ENCODE data around the gene ATP2B3.

Gene ATP2B3

DNA sequence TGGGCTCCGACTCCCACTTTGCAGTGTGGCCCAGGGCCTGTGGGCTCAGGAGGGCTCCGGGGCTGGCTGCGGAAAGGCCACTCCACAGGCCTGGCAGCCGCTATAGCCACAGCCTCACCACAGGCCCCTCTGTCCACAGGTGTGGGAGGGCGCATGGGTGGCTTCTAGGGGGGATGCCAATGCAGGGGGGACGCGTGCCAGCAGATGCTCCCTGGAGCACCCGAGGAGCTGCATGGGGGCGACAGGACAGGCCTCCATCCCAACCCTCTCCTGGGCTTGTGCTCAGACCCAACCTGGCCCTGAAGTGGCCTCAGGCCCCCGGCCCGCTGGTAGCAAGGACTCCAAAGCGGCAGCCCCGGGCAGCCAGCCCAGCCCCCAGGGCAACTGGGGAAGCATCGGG, 14.6 kb upstream of the ATP2B3 start:
- DNase-seq (ENCODE audit: low read depth, low spot score), result no peak
- H3K4me3 ChIP-seq (ENCODE audit: low read length), result no peak overlapping the region

DNA sequence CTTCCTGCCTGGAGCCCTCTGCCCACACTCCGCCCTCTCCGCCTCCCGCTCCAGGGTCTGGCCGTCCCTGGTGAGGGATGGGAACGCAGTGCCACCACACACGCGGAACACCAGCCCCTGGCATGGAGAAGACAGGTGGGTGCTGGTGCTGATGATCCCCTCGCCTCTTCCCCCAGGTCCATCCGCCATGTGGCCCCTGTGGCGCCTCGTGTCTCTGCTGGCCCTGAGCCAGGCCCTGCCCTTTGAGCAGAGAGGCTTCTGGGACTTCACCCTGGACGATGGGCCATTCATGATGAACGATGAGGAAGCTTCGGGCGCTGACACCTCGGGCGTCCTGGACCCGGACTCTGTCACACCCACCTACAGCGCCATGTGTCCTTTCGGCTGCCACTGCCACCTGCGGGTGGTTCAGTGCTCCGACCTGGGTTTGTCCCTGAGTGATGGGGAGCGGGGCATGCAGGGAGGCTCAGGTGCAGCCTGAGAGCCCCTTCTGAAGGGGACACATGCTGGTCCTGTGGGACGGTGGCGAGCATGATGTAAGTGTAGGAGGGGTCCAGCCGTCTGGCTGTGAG, 12.9 kb upstream of the ATP2B3 start:
- no peak for DNase-seq (ENCODE audit: low read depth, low spot score)

DNA sequence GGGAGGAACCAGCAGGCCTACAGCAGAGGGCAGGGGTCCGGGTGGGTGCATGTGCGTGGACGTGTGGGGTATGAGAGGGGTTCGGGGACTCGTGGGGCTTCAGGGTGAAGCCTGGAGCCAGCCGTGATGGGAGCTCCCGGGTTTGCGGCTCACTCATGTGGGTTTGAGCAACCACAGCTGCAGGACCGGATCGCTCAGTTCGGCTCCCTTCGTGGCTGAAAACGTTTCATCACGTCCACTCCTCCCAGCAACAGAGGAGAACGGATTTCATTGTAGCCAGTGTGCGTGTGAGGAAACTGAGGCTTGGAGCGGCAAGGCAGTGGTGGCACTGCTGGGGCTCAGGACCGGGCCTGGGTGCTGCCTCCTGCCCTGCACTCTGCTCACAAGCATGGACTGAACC, 12.1 kb upstream of the ATP2B3 start:
- no peak for DNase-seq (ENCODE audit: low read depth, low spot score)
- no peak overlapping the region for H3K4me3 ChIP-seq (ENCODE audit: low read length)

More for the DNA sequence above, 12.9 kb upstream of the ATP2B3 start:
- H3K4me3 ChIP-seq (ENCODE audit: low read length), result no peak overlapping the region

DNA sequence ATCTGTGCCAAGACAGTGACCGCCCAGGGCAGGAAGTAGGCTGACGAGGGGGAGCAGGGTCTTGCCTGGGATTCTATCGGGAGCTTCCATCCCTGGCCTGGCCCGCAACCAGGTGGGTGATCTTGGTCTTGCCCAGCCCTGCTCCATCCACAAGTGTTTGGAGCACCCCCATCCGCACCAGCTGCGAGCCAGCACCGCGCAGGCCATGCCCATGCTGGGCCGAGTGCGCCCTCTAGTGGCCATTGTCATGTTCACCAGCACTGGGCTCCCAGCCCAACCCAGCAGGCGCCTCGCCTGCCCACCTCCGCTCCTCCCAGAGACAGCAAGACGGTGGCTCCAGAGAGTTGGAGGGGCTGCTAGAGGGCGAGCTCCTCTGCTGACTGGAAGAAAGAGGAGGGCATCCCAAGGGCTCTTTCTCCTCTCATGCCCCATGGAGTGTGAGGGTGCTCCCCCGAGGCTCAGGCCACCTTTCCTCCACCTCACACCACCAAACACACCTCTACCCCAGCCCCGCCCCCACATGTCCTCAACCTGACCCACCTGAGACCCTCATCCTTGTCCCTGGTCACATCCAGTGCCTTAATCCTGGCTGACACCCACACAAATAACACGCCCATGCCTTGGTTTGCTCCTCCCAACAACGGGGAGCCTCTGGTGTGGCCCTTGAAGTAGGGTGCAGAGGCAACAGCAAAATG, 9.8 kb upstream of the ATP2B3 start:
- peak; percentile 39 for DNase-seq (ENCODE audit: low read depth, low spot score)

DNA sequence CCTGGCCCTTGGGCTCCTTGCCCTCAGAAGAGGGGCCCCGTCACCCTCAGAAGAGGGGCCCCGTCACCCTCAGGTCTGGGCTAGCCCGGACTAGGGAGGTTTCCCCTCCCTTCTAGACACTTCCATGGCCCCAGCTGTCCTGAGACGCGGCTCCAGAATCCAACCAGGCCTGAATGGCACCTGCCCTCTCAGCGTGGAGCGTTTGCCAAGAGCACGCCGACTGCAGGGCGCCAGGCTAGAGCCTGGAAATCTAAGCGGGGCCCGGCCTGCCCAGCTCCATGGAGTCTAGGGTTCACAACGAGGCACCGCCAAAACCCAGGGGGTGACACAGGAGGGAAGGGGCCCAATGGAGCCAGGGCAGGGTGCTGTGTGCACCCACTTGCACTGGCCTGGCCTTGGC, 7.8 kb upstream of the ATP2B3 start:
- no peak overlapping the region for H3K4me3 ChIP-seq (ENCODE audit: low read length)
- no peak for DNase-seq (ENCODE audit: low read depth, low spot score)

More for the DNA sequence above, 9.8 kb upstream of the ATP2B3 start:
- H3K4me3 ChIP-seq (ENCODE audit: low read length), result no peak overlapping the region

DNA sequence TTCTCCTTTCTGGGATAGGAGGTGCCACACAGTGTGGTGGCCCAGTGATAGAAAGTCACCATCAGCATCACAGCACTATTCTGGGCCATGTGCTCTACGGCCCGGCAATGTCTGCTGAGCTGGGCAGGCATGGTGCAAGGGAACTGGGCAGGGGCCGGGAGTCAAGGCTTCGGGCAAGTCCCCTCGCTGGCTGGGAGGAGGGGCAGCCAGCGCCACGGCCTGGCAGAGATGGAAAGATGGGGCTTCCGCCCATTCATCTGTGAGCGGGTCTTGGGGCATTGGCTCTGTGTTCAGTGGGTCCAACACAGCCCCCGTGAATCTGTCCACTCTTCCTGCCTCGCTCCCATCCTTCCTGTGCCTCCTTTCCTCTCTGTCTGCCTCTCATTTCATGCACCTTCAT, 7.1 kb upstream of the ATP2B3 start:
- DNase-seq (ENCODE audit: low read depth, low spot score), result no peak
- no peak overlapping the region for H3K4me3 ChIP-seq (ENCODE audit: low read length)

DNA sequence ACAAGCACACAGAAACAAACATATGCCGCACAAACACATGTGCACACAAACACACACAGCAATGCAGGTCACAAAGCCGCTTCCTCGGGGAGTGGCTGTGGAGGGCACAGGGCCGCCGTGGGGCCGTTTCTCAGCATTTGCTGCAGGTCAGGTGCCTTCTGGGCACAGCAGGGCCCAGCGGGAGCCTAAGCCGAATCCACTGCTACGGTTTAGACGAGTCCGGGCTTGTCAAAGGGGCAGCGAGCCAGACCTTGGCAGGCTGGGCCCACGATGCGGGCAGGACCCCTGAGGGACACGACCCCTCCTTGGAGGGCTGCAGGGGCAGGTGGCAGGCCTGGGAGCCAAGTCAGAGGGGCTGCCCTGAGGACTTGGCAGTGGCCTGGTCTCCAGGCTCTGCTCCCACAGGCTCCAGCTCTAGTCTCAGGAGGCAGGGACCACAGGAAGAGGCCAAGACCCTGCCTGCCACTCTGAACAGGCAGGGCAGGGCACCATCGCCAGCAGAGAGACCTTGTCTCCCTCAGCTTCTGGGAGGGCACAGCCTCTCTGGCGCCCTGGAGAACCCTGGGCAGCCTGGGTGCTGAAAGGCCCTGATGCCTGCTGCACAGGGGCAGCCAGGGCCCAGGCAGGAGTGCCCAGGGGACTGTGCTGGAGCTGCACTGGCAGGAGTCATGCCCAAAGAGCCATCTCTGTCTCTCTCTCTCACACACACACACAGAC, 5.5 kb upstream of the ATP2B3 start:
- no peak for DNase-seq (ENCODE audit: low read depth, low spot score)
- H3K4me3 ChIP-seq (ENCODE audit: low read length), result no peak overlapping the region

DNA sequence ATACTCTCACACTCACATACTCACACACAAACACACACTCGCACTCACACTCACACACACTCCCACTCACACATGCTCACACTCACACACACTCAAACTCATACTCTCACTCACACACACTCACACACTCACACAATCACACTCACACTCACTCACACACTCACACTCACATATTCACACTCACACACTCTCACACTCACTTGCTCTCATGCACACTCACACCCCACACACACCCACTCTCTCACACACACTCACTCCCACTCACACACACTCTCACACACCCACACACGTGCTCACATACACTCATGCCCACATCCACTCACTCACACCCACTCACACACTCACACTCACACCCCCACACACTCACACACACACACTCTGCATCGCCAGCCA, 4.9 kb upstream of the ATP2B3 start:
- H3K4me3 ChIP-seq (ENCODE audit: low read length), result no peak overlapping the region

DNA sequence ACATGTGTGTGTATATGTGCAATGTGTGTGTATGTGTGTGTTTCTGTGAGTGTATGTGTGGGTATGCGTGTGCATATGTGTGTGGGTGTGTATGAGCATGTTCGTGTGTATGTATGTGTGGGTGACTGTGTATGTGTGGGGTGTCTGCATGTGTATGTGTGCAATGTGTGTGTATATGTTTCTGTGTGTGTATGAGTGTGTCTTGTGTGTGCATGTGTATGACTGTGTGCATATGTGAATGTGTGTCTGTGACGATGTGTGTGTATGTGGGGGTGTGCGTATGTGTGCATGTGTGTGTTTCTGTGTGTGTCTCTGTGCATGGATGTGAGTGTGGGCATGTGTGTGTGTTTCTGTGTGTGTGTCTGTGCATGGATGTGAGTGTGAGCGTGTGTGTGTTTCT, 4.2 kb upstream of the ATP2B3 start:
- no peak for DNase-seq (ENCODE audit: low read depth, low spot score)
- H3K4me3 ChIP-seq (ENCODE audit: low read length), result no peak overlapping the region

More for the DNA sequence above, 4.9 kb upstream of the ATP2B3 start:
- no peak for DNase-seq (ENCODE audit: low read depth, low spot score)

DNA sequence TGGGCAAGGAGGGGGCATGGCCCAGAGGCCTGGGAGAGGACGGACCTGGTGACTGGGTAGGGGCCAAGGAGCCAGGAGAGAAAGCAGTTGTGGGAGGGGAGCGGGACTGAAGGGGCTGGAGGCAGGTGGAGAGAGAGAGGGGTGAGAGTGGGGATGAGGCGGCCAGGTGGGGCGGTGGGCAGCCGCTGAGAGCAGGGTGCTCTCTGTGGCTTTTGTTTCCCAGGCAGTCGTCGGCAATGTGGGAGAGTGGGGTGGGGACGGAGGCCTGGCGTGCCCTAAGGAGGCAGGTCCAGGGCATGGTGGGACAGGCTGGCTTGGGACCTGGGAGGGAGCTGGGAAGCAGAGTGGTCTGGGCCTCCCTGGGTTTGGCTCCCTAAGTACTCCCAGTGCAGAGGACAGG, 3.2 kb upstream of the ATP2B3 start:
- no peak overlapping the region for H3K4me3 ChIP-seq (ENCODE audit: low read length)
- no peak for DNase-seq (ENCODE audit: low read depth, low spot score)

DNA sequence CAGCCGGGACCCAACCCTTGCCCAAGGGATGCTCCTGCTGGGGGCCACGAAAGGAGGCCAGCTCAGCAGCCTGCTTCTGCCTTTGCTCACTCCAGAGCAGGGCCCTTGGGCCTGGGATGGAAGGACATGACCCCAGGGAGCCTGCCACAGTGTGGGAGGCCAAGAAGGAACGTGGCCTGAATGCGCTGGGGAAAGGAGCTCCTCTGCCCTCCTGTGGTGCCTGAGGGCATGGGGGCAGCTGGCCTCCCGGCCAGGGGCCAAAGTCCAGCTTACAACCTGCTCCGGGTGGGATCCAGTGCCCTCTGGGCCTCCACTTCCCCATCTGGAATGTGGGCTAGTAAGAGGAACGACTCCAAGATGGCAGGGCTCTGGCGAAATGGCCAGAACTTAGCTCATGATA, 2.0 kb upstream of the ATP2B3 start:
- DNase-seq (ENCODE audit: low read depth, low spot score), result no peak

DNA sequence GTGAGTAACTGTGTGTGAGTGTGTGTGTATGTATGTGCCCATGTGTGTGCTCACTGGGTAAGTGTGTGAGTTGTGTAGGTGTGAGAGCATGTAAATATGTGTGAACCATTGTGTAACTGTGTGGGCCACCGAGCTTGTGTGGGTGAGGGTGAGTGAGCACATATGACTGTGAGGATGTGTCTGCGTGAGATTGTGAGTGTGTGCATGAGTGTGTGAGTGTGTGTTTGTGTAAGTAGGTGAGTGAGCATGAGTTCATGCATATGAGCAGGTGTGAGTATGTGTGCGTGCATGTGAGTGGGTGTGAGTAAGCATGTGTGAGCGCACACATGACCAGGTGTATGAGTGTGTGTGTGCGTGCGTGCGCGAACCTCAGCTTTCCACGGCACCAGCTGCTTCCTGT, 1.4 kb upstream of the ATP2B3 start:
- H3K4me3 ChIP-seq (ENCODE audit: low read length), result no peak overlapping the region
- no peak for DNase-seq (ENCODE audit: low read depth, low spot score)

More for the DNA sequence above, 2.0 kb upstream of the ATP2B3 start:
- H3K4me3 ChIP-seq (ENCODE audit: low read length), result no peak overlapping the region

DNA sequence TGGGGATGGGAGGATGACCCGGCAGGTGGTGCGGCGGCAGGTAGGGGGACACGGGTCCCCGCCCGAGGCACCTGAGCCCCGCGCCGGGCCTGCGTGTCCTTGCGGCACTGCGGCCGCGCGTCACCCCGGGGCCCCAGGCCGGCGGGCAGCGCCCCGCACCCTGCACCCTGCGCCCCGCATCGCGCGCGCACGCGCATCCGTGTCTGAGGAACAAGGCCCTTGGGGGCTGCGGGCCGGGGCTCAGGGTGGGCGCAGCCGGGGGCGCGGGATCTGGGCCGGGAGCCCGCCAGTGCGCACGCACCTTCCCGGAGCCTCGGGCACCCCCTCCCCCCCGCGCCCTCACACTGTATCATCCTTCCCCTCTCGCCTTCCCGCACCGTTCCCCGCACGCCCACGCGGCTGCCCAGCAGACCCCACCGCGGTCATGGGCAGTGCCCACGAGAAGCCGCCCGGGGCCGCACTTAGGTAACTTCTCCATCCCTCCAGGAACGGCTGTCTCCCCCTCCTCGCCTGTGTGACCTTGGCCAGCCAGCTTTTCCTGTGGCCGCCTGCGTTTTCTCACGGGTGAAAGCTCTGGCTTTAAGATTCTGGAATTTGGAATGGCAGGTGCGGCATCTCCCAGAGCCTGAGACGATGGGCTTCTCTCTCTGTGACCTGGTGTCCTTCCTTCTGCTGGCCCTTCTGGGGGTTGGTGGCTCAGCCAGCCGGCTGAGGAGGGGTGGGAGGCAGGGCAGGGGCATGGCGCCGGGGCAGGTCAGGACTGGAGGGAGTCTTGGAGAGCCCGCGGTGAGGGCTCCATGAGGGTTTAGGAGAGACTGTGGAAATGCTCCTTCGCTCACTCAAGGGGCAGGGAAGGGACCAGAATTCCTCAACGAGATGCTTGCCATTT, 748 bp downstream of the ATP2B3 start:
- DNase-seq (ENCODE audit: low read depth, low spot score), result no peak
- no peak overlapping the region for H3K4me3 ChIP-seq (ENCODE audit: low read length)

DNA sequence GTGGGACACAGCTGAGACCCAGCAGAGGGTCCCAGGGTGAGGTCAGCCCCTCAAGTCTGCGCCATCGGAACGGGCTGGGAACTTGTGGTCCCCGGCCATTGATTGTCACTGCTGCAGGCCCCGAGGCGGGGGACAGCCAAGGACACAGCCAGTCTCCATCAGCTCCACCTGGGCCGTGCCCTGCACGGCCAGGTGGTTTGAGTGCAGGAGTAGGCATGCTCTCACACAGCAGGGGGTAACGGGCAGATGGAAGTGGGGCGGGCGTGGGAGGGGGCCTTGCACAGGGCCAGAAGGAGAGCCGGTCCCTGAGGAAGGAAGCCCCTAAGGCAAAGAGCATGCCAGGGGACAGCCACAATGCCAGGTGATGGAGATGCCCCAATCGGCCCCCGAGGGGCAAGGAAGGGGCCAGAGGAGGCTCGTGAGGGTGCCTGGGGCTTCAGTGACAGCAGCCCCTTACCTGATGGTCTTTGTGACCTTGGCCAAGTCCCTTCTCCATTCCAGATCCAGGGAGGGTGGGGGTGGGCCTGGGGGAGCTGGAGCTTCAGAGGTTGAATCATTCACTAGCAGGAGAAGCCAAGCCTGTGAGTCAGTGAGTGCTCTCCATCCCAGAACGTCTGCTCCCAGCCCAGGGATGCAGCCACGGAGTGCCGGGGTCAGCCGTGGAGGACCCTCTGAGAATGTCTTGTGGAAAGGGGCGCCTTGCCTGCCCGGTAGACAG, 2.3 kb downstream of the ATP2B3 start:
- no peak overlapping the region for H3K4me3 ChIP-seq (ENCODE audit: low read length)
- DNase-seq (ENCODE audit: low read depth, low spot score), result no peak

DNA sequence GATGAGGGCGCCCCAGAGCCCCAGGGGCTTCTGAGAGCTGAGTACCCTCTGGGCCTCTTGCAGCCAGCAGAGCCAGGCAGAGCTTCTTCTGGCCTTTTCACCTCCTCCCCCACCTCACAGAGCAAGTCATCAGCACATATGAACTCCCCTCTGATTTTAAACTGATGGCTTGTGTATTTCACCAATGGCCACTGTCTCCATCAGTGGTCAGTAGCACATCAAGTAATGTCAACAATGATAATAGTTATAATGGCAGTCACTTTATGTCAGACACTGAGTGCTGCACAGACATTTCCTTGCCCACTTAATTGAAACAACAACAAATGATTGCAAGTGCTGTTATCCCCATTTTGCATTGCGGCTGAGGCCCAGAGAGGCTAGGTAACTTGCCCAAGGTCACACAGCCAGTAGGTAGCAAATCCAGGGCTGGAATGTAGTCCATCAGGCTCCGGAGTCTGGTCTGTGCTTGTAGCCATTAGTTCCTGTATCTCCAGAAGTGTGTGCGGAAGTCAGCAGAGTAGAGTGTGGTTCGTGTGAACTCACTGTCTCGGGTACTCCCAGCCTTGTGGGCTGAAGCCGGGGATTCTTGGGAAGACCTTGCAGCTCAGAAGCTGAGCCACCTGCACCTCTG, 3.0 kb downstream of the ATP2B3 start:
- DNase-seq (ENCODE audit: low read depth, low spot score), result no peak
- no peak overlapping the region for H3K4me3 ChIP-seq (ENCODE audit: low read length)

DNA sequence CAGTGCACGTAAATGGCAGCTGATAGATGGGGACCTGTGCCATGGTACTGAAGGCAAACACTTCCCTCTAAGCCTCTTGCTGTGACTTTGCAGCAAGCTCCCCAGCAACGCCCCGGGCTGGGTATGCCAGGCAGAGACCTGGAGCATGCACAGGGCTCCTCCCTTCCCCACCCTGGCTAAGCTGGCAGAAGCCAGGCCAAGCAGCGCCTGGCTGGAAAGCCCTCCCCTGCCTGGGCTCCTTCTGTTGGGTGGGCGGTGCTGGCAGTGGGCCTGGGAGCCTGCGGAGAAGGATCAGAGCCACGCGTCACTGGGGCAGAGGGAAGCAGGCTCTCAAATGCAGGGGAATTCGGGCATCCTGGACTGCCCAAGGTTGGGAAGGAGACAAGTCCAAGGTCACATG, 3.6 kb downstream of the ATP2B3 start:
- H3K4me3 ChIP-seq (ENCODE audit: low read length), result no peak overlapping the region
- DNase-seq (ENCODE audit: low read depth, low spot score), result no peak

DNA sequence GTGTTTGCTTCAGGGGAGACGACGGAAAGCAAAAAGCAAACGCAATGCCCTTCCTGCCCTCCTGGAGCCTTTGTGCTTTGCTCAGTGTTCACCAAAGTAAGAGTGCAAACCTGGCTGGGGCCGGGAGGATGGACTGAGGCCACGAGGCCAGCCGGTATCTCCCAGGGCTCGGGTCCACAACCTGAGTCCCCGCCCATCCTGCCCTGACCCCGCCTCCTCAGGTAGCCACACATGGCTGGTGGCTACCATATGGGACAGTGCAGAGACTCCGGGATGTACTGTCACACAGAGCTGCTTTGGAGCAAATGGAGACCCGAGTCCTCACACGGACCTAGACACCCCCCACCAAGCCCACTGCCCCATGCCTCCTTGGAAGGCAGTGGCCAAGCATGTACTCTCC, 4.8 kb downstream of the ATP2B3 start:
- DNase-seq (ENCODE audit: low read depth, low spot score), result no peak
- no peak overlapping the region for H3K4me3 ChIP-seq (ENCODE audit: low read length)

DNA sequence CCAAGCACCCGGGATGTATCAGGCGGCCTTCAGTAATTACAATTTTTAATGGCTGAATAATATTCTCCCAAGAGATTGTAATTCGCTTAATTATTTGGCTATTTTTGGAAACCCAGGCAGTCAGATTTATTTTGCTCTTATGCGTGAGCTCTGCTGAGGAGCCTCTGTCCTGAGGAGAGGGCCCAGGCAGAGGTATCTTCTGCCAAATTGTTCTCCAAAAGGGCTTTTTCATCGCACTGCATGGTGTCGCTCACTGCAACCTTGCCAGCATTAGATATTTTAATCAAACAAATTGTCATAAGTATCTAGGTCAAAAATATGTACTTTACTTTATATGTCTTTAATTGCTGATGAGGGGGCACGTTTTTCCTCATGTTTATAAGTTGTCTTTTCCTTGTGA, 5.8 kb downstream of the ATP2B3 start:
- H3K4me3 ChIP-seq (ENCODE audit: low read length), result no peak overlapping the region
- no peak for DNase-seq (ENCODE audit: low read depth, low spot score)

DNA sequence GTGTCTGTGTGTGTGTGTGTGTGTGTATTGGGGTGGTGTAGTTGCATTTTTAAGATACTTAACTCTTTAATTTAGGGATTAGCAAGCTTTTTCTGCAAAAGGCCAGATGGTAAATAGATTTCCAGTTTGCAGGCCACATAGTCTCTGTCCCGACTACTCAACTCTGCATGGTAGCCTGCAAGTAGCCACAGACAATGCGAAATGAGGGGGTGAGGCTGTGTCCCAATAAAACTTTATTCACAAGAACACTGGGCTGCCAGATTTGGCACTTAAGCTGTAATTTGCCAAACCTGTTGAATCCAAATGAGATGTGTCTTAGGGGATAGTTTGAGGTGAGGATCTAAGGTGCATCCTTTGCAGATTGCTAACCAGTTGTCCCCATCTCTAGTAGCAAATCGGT, 6.8 kb downstream of the ATP2B3 start:
- no peak for DNase-seq (ENCODE audit: low read depth, low spot score)
- H3K4me3 ChIP-seq (ENCODE audit: low read length), result no peak overlapping the region
